Thyroid gland (tissue), 4 donors: ENCODE results near the gene NDUFS8. TPM values are rescaled to one million over a fixed set of nuclear protein-coding genes. Genes with fewer than 3 reads are reported as not detected.

Source experiments
- DNase-seq, 2 donors: peaks; one replicate each; pipeline ENCODE4 v3.0.0-alpha.2; 2019
- H3K27ac ChIP-seq, 3 donors: fragments of 200-600 bp; sonication (generic); 1 replicate in 2 of 3; 2 replicates in 1 of 3; pipeline ENCODE4 v1.5.1; 2016 to 2019; ENCODE audit warnings: mild to moderate bottlenecking in 1 of 3, moderate library complexity in 1 of 3
- H3K27me3 ChIP-seq: fragments of 200-600 bp; sonication (generic); one replicate; pipeline ENCODE4 v1.5.1; 2019
- H3K36me3 ChIP-seq, 2 donors: fragments of 200-600 bp; sonication (generic); one replicate each; pipeline ENCODE4 v1.5.1; 2016 to 2019
- H3K4me1 ChIP-seq, 2 donors: fragments of 200-600 bp; sonication (generic); one replicate each; pipeline ENCODE4 v1.5.1; 2017 to 2019
- H3K4me3 ChIP-seq, 3 donors: fragments of 200-600 bp; sonication (generic); replicated peaks in 1 of 3; 1 replicate in 2 of 3; 2 replicates in 1 of 3; pipeline ENCODE4 v1.5.1; 2016; ENCODE audit warnings: mild to moderate bottlenecking in 1 of 3
- H3K9me3 ChIP-seq: fragments of 200-600 bp; sonication (generic); one replicate; pipeline ENCODE4 v1.5.1; 2017
- POLR2A ChIP-seq, 2 donors: fragments of 450-650 bp; IDR thresholded peaks; one replicate each; pipeline ENCODE4 v1.6.1; 2017; ENCODE audit warnings: antibody characterized with exemption in 2 of 2, mild to moderate bottlenecking in 2 of 2, moderate library complexity in 1 of 2
- WGBS, 2 donors: methylation state at CpG; one replicate each; pipeline ENCODE4 v1.1.5; 2017; 5-methylcytosine and 5-hydroxymethylcytosine counted together
- intact Hi-C: fragments of 100-400 bp; cut with DNase I; formaldehyde crosslinking; loops from one replicate; pipeline ENCODE4 v1.15.1; 2023
- total RNA-seq, 4 donors: library from RNA; depleted of rRNA; stranded (reverse); fragments of >200 nt; gene quantifications; one replicate each; pipeline ENCODE4 v1.2.3, GENCODE V29; 2016
- TF ChIP-seq, protein P1 (sequence below), 6 experiments: fragments of 200-600 bp in 3 of 6; fragments of 450-650 bp in 3 of 6; sonication (generic) in 3 of 6; IDR thresholded peaks; one replicate each; pipeline ENCODE4 v1.5.1; 2016 to 2019; ENCODE audit warnings: antibody characterized with exemption in 6 of 6, mild to moderate bottlenecking in 2 of 6, inconsistent platforms in 1 of 6, moderate library complexity in 1 of 6

Gene NDUFS8
- total RNA-seq, 4 donors from 2014 or later = 222 to 310 (median 254) TPM

DNA sequence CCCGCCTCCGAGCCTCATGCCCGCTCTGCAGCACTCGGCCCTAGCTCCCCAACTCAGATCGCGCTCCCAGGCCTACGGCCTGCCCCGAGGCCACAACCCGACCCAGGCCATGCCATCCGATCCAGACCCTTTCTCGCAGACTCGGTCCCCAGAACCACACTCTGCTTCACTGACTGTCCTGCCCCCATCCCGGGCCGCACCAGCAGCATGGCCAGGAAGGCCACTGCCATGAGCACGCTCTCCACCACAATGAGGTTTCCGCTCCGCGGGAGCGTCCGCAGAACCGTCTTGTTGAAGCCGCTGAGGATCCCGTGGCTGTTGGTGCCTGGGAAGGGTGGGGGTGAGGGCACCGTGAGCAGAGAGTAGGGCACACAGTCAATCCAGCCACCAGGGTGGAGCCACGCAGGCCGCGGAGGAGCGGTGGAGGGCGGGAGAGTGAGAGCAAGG, 33.0 kb upstream of the NDUFS8 start:
- DNase-seq = no peak
- Histone ChIP-seq H3K27me3 (no peaks in the 10 kb centered on the region), H3K36me3 (no peaks in the 10 kb centered on the region), H3K4me3 (no peak overlapping the region), H3K4me1 (no peaks in the 10 kb centered on the region), H3K9me3 (no peaks in the 10 kb centered on the region), H3K27ac (no peak overlapping the region)
- WGBS, 2 donors = 88 to 94% methylated on average over 23 to 26 of the region's 29 CpGs
- intact Hi-C loops = no loop called here
- TF ChIP-seq POLR2A (IDR thresholded peaks at IDR 0.05) = no peak
- TF ChIP-seq, protein P1, sequence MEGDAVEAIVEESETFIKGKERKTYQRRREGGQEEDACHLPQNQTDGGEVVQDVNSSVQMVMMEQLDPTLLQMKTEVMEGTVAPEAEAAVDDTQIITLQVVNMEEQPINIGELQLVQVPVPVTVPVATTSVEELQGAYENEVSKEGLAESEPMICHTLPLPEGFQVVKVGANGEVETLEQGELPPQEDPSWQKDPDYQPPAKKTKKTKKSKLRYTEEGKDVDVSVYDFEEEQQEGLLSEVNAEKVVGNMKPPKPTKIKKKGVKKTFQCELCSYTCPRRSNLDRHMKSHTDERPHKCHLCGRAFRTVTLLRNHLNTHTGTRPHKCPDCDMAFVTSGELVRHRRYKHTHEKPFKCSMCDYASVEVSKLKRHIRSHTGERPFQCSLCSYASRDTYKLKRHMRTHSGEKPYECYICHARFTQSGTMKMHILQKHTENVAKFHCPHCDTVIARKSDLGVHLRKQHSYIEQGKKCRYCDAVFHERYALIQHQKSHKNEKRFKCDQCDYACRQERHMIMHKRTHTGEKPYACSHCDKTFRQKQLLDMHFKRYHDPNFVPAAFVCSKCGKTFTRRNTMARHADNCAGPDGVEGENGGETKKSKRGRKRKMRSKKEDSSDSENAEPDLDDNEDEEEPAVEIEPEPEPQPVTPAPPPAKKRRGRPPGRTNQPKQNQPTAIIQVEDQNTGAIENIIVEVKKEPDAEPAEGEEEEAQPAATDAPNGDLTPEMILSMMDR (IDR thresholded peaks at IDR 0.05) = no peak

DNA sequence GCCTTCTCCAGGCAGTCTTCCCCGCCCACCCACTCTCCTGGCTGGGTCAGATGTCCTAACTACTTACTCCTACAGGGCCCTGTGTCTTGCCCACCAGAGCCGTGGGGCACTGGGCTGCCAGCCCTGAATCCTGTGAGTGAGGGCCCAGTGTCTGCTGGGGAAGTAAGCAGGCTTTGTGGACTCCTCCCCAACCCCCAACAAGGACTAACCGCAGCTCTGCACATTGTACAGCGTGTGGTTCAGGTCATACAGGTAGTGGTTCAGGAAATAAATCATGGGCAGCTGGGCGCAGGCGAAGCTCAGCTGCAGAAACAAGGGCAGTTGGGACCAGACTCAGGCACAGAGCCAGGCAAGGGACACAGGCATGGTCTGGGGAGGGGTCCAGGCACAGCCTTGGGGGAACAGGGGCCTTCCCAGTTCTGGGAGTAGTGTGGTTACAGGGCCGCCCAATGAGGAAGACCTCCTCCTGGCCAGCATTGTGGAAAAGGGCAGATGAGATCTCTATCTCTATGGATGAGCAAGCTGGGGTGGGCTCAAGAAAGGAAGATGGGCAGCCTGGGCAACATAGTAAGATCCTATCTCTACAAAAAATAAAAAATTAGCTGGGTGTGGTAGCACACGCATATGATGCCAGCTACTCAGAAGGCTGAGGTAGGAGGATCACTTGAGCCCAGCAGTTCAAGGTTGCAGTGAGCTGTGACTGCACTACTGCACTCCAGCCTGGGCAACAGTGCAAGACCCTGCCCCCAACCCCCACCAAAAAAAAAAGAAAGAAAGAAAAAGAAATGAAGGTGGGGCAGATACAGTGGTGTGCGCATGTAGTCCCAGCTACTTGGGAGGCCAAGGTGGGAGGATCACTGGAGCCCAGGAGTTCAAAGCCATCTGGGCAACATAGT, 32.1 kb upstream of the NDUFS8 start:
- no peaks in the 10 kb centered on the region for H3K27me3 ChIP-seq
- no peaks in the 10 kb centered on the region for H3K9me3 ChIP-seq
- intact Hi-C loops = no loop called here
- H3K4me3 ChIP-seq = no peak overlapping the region
- no peak overlapping the region for H3K27ac ChIP-seq
- H3K36me3 ChIP-seq = no peaks in the 10 kb centered on the region
- DNase-seq = no peak
- no peaks in the 10 kb centered on the region for H3K4me1 ChIP-seq
- 92 to 96% methylated on average over 9 of the region's 9 CpGs for WGBS, 2 donors
- TF ChIP-seq, protein P1 (IDR thresholded peaks at IDR 0.05) = no peak
- no peak for TF ChIP-seq POLR2A (IDR thresholded peaks at IDR 0.05)

DNA sequence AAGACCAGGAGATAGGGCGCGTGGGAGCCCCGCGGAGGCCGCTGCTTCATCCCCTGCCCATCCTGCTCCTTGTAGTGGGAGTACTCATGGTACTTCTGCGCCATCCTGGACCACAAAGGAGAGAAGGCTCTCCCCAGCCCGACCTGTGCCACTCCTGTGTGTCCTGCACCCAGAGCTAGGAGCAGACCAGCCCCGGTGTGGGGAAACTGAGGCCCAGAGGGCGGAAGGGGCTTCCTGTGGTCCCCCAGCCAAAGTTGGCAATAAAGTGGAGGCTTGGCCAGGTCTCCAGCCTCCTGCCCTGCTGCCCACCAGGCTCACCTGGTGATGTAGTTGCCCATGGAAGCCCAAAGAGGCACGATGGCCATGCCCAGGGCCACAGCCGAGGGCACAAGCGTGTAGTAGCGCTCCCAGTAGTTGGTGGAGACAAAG, 31.3 kb upstream of the NDUFS8 start:
- Histone ChIP-seq H3K9me3 (no peaks in the 10 kb centered on the region), H3K36me3 (no peaks in the 10 kb centered on the region), H3K4me1 (peaks cover 1 to 2% of the 10 kb centered on the region in 2 donors), H3K4me3 (no peak overlapping the region), H3K27me3 (no peaks in the 10 kb centered on the region), H3K27ac (no peak overlapping the region)
- intact Hi-C loops = no loop called here
- no peak for DNase-seq
- WGBS, 2 donors = 94 to 97% methylated on average over 11 to 12 of the region's 13 CpGs
- TF ChIP-seq, protein P1 (IDR thresholded peaks at IDR 0.05) = no peak
- no peak for TF ChIP-seq POLR2A (IDR thresholded peaks at IDR 0.05)

DNA sequence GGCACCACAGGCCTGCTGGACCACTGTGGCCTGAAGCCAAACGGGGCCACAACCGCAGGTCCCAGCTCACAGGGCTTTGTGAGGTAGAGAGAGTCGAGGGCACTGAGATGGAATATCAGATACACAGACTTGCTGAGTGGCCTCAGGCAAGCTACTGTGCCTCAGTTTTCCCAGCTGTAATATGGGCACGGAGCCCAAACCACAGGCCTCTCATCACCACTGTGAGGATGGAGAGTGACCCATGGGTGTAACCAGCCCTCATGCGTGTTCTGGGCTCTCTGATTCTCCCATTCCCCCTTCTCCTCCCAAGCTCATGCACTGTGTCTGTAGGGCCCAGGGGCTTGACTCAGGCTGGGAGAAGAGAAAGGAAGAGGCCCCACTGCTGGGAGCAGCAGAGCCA, 30.8 kb upstream of the NDUFS8 start:
- no peak for DNase-seq
- Histone ChIP-seq H3K27me3 (no peaks in the 10 kb centered on the region), H3K27ac (no peak overlapping the region), H3K36me3 (no peaks in the 10 kb centered on the region), H3K9me3 (no peaks in the 10 kb centered on the region), H3K4me1 (peaks cover 4 to 5% of the 10 kb centered on the region in 2 donors), H3K4me3 (no peak overlapping the region)
- TF ChIP-seq, protein P1 (IDR thresholded peaks at IDR 0.05) = no peak
- TF ChIP-seq POLR2A (IDR thresholded peaks at IDR 0.05) = no peak
- 97 to 98% methylated on average over 5 of the region's 5 CpGs for WGBS, 2 donors
- intact Hi-C loops = loop anchor here (10.0 kb wide), 1 partner anchor 215 kb away; the partner anchor contains the start of gene KMT5B

DNA sequence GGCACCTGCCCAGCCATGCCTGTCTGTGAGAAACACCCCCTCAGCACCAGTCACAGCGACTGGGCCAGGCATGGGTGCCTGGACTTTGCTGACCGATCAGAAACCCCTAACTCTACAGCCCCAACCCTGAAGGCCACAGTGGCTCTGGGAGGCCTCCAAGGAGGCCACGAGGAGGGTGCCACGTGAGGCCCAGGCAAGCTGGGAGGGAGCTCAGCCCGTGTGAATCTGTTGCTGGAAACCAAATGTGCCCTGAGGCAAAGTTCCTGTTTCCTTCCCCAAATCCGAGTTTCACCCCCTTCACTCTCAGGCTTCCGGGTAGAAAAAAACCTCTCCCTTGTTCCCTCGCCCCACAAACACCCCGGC, 27.9 kb upstream of the NDUFS8 start:
- H3K27ac ChIP-seq = no peak overlapping the region
- no peak overlapping the region for H3K4me3 ChIP-seq
- no peak for DNase-seq
- no peaks in the 10 kb centered on the region for H3K36me3 ChIP-seq
- no peaks in the 10 kb centered on the region for H3K9me3 ChIP-seq
- H3K27me3 ChIP-seq = no peaks in the 10 kb centered on the region
- TF ChIP-seq, protein P1 (IDR thresholded peaks at IDR 0.05) = no peak
- TF ChIP-seq POLR2A (IDR thresholded peaks at IDR 0.05) = no peak
- peaks cover 4 to 5% of the 10 kb centered on the region in 2 donors for H3K4me1 ChIP-seq
- intact Hi-C loops = loop anchor here (10.0 kb wide), 1 partner anchor 212 kb away; the partner anchor contains the start of gene KMT5B
- WGBS, 2 donors = 74 to 82% methylated on average over 9 of the region's 9 CpGs
